Subcutaneous adipose tissue (tissue), 4 donors: ENCODE data around the gene TRPV5. TPM values are rescaled to one million over a fixed set of nuclear protein-coding genes. Genes with fewer than 3 reads are reported as not detected.

ENCODE experiments used
- total RNA-seq, 4 donors: library from RNA; depleted of rRNA; stranded (reverse); fragments of >200 nt; gene quantifications; one replicate each; pipeline ENCODE4 v1.1.0, GENCODE V29; 2016
- TF ChIP-seq, protein P1 (sequence below): fragments of 450-650 bp; IDR thresholded peaks from one replicate; pipeline ENCODE4 v1.5.1; 2016; ENCODE audit warnings: low read depth, mild to moderate bottlenecking, control low read depth, antibody characterized with exemption, moderate library complexity

The TRPV5 gene
- total RNA-seq, 4 donors from 2014 or later: not detected

DNA sequence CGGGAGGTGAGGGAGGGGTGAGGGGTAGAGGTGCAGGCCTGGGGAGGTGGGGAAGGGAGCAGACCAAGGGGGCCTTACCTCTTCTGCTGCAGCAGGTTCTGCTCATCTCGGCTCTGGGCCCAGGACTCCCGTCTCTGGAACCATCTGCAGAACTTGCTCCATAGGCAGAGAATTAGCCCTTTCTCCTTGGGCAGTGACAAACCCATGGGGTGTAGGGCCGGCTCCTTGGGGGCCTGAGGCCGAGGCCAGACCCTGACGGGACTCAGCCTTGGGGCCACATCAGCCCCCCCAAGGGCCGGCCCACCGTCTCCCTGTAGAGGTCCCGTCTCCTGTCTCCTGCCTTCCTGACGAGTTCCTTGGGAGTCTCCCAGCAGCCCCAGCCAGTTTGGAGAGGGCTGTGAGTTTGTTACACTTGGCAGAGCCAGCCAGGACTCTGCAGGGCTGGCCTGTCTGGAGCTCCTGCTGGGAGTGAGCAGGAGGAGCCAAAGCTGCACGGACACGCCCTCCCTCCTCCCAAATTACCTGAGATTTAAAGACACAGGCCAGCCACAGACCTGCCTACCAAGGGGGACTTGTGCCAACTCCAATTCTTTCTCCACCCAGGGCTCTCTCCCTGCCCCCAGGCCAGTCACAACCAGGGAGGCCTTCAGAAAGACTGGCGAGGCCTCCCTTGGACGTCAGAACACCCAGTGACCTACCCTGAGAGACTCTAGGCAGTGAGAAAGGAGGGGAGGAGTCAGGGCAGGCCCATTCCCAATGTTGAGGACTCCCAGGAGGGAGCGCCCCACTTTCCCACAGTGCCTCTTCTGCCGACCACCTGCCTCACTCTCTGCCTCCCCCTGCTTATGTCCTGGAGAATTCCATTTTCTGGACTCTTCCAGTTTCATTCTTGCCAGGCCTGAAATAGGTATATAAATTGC is 48.0 kb downstream of the TRPV5 start, which contains the start of gene TRPV6:
Gene TRPV6 (minus strand): TSS at position 435 of the 920 bp plus-strand sequence.
- TF ChIP-seq, protein P1, sequence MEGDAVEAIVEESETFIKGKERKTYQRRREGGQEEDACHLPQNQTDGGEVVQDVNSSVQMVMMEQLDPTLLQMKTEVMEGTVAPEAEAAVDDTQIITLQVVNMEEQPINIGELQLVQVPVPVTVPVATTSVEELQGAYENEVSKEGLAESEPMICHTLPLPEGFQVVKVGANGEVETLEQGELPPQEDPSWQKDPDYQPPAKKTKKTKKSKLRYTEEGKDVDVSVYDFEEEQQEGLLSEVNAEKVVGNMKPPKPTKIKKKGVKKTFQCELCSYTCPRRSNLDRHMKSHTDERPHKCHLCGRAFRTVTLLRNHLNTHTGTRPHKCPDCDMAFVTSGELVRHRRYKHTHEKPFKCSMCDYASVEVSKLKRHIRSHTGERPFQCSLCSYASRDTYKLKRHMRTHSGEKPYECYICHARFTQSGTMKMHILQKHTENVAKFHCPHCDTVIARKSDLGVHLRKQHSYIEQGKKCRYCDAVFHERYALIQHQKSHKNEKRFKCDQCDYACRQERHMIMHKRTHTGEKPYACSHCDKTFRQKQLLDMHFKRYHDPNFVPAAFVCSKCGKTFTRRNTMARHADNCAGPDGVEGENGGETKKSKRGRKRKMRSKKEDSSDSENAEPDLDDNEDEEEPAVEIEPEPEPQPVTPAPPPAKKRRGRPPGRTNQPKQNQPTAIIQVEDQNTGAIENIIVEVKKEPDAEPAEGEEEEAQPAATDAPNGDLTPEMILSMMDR: no peak

DNA sequence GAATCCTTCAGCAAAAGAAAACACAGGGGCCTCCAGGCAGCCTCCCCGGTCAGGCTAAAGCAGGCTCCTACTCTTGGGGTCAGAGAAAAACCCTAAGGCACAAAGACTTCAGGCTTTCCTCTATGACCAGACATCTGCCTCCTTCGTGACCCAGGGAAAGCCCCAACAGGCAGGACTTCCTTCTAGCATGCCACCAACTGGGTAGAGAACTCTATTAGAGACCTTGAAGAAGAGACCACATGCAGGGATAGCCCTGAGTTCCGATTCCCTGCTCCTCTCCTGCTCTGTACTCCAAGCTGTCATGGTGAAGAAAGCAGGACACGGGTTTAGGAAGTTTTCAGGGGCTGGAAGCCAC is 49.3 kb downstream of the TRPV5 start:
- TF ChIP-seq, protein P1: no peak

DNA sequence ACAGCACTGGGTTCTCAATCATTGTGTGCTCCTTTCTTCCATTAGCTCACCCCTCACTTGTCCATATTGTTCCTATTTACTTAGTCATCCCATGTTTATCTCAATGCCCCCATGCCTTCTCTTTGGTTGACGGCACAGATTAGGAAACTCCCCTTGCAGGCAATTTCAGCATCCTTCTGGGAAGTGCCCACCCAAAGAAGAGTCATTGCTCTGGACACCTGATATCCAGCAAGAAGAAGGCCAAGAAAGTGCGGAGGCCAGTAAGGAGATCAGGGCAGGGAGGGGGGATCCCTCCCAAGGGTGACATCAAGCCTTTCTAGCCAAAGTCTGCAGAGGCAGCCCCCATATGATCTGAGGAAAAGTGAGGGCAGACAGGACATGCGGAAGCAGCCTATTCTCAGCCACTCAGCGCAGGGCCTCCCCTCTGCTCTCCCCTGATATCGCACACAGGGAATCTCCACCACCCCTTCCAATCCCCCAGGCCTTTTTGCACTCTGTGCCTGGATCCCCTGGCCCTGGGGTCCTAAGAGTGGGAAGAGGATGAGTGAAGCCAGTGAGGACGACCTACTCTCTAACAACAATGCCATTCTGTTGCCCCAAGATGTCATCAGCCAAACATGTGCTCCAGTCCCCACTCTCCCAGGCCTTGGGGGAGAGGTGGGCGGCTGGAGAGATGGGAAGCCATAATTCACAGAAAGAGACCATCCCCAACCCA is 49.8 kb downstream of the TRPV5 start:
- TF ChIP-seq, protein P1: no peak

DNA sequence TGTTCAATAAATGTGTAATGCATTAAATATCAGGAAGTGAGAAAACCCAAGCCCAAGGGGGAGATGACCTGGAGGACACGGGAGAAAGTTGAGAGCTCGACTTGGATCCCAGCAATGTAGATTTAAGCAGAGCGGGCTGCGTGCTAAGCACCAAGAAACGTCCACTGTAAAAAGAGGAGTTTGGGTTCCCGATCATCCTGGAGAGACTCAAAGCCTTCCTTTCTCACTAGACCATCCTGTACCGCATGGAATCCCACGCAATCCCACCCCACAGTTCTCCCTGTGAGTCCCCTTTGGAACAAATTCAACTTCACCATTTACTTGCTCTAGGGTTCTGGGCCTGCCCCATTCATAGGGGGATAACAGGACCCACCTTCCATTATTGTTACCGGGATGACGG is 50.4 kb downstream of the TRPV5 start:
- TF ChIP-seq, protein P1: no peak

DNA sequence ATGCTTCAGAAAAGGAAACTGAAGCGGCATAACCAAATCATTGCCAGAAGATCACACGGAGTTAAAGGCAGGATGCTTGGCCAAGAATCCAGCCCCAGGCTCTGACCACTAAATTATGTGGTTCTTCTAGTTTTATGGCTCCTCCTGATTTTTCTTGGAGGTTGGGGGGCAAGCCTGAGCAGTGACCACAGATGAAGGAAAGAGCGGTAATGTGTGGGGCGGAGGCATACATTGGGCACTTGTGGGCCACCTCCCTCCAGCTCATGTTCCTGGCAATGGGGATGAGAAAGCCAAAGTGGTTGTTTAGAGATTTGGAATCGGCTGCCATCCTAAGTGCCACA is 51.2 kb downstream of the TRPV5 start:
- TF ChIP-seq, protein P1: no peak

DNA sequence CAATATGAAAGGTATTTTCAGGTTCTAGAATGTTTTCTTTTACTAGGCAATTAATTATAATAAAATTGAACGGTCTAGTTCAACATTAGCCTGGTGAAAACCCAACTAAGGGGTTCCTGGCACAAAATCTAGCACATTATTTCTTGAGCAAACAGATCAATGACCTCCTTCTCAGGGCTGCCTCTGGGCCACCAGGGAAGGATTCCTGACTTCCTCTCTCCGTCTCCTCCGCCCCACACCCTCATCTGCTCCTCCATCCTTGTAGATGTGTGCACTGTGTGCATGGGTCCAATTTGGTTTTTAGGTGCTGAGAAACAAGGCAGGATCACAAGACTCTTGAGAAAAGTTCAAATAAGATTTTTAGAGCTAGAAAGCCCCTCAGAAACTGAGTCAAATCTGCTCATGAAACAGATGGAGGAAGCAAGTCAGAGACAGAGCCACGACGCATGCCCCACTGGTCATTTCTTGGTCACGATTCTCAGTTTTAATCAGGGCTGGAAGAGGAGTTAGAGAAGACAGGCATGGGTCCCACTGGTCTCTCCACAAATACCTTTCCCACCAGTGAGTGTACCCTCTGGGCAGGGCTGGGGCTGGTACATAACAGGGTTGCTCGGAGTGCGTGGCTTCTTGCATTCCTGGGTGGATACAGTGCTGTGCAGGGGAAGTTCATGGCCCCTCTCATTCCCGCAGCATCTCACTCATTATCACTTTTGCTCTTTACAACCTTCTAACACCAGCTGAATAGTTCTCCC is 51.8 kb downstream of the TRPV5 start:
- TF ChIP-seq, protein P1: no peak
